Progenitor cell of endocrine pancreas (in vitro differentiated cells): ENCODE results near the gene NT5C2. TPM values are rescaled to one million over a fixed set of nuclear protein-coding genes. Genes with fewer than 3 reads are reported as not detected.

Experiments used
- DNase-seq: peaks from one replicate; pipeline ENCODE4 v3.0.0; 2021; ENCODE audit warnings: low spot score; ENCODE audit not compliant: unreplicated experiment
- H3K27ac Mint-ChIP-seq: 2 replicates; pipeline ENCODE4 v1.8.0; 2021; ENCODE audit warnings: mild to moderate bottlenecking, moderate library complexity, mixed read lengths
- H3K27me3 Mint-ChIP-seq: 2 replicates; pipeline ENCODE4 v1.8.0; 2021; ENCODE audit warnings: mixed read lengths
- H3K36me3 Mint-ChIP-seq: 2 replicates; pipeline ENCODE4 v1.8.0; 2022; ENCODE audit warnings: mixed read lengths; ENCODE audit not compliant: insufficient read depth
- H3K4me1 Mint-ChIP-seq: 2 replicates; pipeline ENCODE4 v1.8.0; 2021; ENCODE audit warnings: low read depth, mixed read lengths
- H3K4me3 Mint-ChIP-seq: 2 replicates; pipeline ENCODE4 v1.8.0; 2021; ENCODE audit warnings: low read depth, mild to moderate bottlenecking, moderate library complexity, mixed read lengths
- H3K9me3 Mint-ChIP-seq: 2 replicates; pipeline ENCODE4 v1.8.0; 2021; ENCODE audit warnings: low read depth, mixed read lengths
- total RNA-seq: library from RNA; stranded (reverse); gene quantifications from 2 replicates; pipeline ENCODE4 v1.2.1, GENCODE V29; 2021
- TF ChIP-seq, protein P1 (sequence below): fragments of 200-600 bp; sonication (generic); IDR thresholded peaks from one replicate; pipeline ENCODE4 v1.5.0; 2021; ENCODE audit warnings: antibody characterized with exemption, mild to moderate bottlenecking; ENCODE audit not compliant: unreplicated experiment

NT5C2 gene
- total RNA-seq, 1 donor from 2014 or later: 131 TPM

GRCh38 chr10:103066141-103067098, 126.7 kb downstream of the NT5C2 start:
- Mint-ChIP-seq H3K27me3 (no peaks in the 10 kb centered on the region), H3K9me3 (no peaks in the 10 kb centered on the region), H3K36me3 (no peaks in the 10 kb centered on the region), H3K4me3 (no peak overlapping the region), H3K4me1 (peaks cover 2% of the 10 kb centered on the region), H3K27ac (no peak overlapping the region)
- TF ChIP-seq, protein P1, sequence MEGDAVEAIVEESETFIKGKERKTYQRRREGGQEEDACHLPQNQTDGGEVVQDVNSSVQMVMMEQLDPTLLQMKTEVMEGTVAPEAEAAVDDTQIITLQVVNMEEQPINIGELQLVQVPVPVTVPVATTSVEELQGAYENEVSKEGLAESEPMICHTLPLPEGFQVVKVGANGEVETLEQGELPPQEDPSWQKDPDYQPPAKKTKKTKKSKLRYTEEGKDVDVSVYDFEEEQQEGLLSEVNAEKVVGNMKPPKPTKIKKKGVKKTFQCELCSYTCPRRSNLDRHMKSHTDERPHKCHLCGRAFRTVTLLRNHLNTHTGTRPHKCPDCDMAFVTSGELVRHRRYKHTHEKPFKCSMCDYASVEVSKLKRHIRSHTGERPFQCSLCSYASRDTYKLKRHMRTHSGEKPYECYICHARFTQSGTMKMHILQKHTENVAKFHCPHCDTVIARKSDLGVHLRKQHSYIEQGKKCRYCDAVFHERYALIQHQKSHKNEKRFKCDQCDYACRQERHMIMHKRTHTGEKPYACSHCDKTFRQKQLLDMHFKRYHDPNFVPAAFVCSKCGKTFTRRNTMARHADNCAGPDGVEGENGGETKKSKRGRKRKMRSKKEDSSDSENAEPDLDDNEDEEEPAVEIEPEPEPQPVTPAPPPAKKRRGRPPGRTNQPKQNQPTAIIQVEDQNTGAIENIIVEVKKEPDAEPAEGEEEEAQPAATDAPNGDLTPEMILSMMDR: no peak
- no peak for DNase-seq

- no peaks in the 10 kb centered on the region for H3K27me3 Mint-ChIP-seq
- H3K4me1 Mint-ChIP-seq: peaks cover 2% of the 10 kb centered on the region
- H3K4me3 Mint-ChIP-seq: no peak overlapping the region
- H3K36me3 Mint-ChIP-seq: no peaks in the 10 kb centered on the region
- no peaks in the 10 kb centered on the region for H3K9me3 Mint-ChIP-seq
- TF ChIP-seq, protein P1: no peak
- H3K27ac Mint-ChIP-seq: no peak overlapping the region
- no peak for DNase-seq
Measured at GRCh38 chr10:103064956-103065355, 128.1 kb downstream of the NT5C2 start.

DNA sequence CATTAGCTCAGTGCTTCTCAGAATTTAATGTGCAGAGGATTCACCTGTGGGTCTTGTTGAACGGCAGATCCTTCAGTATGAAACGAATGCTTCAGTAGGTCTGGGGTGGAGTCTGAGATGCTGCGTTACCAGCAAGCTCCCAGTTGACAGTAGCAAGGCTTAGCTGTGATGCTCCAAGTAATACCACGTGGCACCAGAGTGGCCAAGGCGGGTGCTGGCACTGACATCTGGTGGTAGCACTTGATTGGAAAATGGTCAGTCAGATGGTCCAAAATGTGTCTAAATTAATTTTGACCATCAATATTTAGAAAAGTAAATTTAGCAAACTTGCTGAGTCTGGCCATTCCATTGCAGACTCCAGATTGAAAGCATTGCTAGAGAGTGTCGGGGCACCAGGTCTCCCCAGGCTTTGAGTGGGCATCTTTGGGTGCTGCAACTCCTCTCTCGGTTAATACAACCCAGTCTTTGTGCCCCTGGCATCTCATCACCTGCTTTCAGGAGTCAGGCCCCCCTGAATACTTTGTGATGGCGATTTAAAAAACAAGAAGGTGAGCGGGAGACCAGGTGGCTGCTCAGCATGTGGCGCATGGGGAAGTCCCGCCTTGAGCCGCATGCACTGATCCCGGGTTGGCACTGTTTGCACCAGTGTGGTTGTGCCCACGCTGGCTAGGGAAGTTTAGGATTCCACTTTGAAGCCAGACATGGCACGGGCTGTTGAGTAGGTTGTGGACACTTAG, 130.1 kb downstream of the NT5C2 start:
- no peaks in the 10 kb centered on the region for H3K9me3 Mint-ChIP-seq
- no peak for DNase-seq
- peaks cover 2% of the 10 kb centered on the region for H3K4me1 Mint-ChIP-seq
- H3K4me3 Mint-ChIP-seq: no peak overlapping the region
- peaks cover 1% of the 10 kb centered on the region for H3K36me3 Mint-ChIP-seq
- TF ChIP-seq, protein P1: no peak
- H3K27me3 Mint-ChIP-seq: no peaks in the 10 kb centered on the region
- no peak overlapping the region for H3K27ac Mint-ChIP-seq

- DNase-seq: no peak
- Mint-ChIP-seq H3K27ac (no peak overlapping the region), H3K4me1 (peaks cover 2% of the 10 kb centered on the region), H3K4me3 (no peak overlapping the region), H3K36me3 (peaks cover 3% of the 10 kb centered on the region), H3K27me3 (no peaks in the 10 kb centered on the region), H3K9me3 (no peaks in the 10 kb centered on the region)
- TF ChIP-seq, protein P1: no peak
Measured at GRCh38 chr10:103060575-103060974, 132.5 kb downstream of the NT5C2 start.

GRCh38 chr10:103058034-103058433, 135.0 kb downstream of the NT5C2 start:
- no peak for DNase-seq
- no peaks in the 10 kb centered on the region for H3K9me3 Mint-ChIP-seq
- H3K27me3 Mint-ChIP-seq: no peaks in the 10 kb centered on the region
- H3K4me3 Mint-ChIP-seq: no peak overlapping the region
- TF ChIP-seq, protein P1: no peak
- H3K27ac Mint-ChIP-seq: no peak overlapping the region
- peaks cover 13% of the 10 kb centered on the region for H3K4me1 Mint-ChIP-seq
- peaks cover 3% of the 10 kb centered on the region for H3K36me3 Mint-ChIP-seq
